NB4 (cell line): ENCODE measurements around the gene FAHD1.

Experiments
- DNase-seq: peaks from one replicate; pipeline ENCODE4 v3.0.0; 2010; ENCODE audit warnings: low read depth
- H3K4me3 ChIP-seq: one replicate; pipeline ENCODE4 v1.5.1; 2011; ENCODE audit warnings: mild to moderate bottlenecking, low read depth, low read length, moderate library complexity
- MYC ChIP-seq: IDR thresholded peaks from 2 replicates; pipeline ENCODE4 v1.6.1; 2011; ENCODE audit warnings: low read depth, low read length
- POLR2A ChIP-seq: IDR thresholded peaks from 2 replicates; pipeline ENCODE4 v1.6.1; 2011; ENCODE audit warnings: mild to moderate bottlenecking; ENCODE audit not compliant: insufficient read length; ENCODE audit errors: extremely low read depth
- TF ChIP-seq, protein P1 (sequence below): IDR thresholded peaks from 2 replicates; pipeline ENCODE4 v1.6.1; 2011; ENCODE audit warnings: low read depth, low read length
- TF ChIP-seq, protein P2 (sequence below): IDR thresholded peaks from one replicate; pipeline ENCODE4 v1.5.1; 2012; ENCODE audit warnings: low read depth, low read length

FAHD1 gene

DNA sequence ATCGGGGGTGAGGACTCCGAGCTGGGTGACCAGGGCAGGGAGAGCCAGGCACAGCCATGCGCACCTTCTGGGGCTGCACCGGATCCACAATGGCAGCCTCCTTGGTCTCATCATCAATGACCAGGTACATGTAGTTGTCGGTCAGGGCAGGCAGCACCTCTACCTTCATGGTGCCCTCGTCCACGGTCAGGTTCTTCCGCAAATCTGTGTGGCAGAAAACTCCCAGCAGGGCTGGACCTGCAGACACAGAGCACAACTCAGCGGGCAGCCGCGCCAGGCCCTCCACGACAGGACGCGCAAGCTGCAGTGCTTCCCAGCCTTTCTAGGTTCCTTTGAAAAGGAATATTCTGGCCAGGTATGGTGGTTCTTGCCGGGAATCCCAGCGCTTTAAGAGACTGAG is 4.2 kb upstream of the FAHD1 start:
- TF ChIP-seq, protein P1, sequence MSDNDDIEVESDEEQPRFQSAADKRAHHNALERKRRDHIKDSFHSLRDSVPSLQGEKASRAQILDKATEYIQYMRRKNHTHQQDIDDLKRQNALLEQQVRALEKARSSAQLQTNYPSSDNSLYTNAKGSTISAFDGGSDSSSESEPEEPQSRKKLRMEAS, result no peak
- TF ChIP-seq, protein P2, sequence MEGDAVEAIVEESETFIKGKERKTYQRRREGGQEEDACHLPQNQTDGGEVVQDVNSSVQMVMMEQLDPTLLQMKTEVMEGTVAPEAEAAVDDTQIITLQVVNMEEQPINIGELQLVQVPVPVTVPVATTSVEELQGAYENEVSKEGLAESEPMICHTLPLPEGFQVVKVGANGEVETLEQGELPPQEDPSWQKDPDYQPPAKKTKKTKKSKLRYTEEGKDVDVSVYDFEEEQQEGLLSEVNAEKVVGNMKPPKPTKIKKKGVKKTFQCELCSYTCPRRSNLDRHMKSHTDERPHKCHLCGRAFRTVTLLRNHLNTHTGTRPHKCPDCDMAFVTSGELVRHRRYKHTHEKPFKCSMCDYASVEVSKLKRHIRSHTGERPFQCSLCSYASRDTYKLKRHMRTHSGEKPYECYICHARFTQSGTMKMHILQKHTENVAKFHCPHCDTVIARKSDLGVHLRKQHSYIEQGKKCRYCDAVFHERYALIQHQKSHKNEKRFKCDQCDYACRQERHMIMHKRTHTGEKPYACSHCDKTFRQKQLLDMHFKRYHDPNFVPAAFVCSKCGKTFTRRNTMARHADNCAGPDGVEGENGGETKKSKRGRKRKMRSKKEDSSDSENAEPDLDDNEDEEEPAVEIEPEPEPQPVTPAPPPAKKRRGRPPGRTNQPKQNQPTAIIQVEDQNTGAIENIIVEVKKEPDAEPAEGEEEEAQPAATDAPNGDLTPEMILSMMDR, result no peak
- no peak for TF ChIP-seq POLR2A
- TF ChIP-seq MYC, result no peak
- no peak overlapping the region for H3K4me3 ChIP-seq
- no peak for DNase-seq

DNA sequence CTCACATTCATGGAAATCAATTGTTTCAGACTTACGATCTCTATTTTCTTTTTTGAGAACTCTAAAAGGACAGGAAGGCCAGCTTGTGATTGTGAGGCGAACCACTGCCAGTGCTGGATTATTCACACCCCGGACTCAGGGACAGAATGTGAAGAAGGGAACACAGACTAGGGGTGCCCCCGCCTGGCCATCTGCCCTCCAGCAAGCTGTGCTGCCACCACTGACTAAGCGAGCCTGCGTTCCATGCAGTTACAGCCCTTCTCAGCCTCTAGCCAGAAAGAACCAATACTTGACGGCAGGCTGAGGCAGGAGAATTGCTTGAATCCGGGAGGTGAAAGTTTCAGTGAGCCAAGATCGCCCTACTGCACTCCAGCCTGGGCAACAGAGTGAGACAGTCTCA is 3.2 kb upstream of the FAHD1 start:
- TF ChIP-seq MYC, result no peak
- TF ChIP-seq, protein P2, result peak; percentile 53
- peak; percentile 83 for DNase-seq
- no peak overlapping the region for H3K4me3 ChIP-seq

DNA sequence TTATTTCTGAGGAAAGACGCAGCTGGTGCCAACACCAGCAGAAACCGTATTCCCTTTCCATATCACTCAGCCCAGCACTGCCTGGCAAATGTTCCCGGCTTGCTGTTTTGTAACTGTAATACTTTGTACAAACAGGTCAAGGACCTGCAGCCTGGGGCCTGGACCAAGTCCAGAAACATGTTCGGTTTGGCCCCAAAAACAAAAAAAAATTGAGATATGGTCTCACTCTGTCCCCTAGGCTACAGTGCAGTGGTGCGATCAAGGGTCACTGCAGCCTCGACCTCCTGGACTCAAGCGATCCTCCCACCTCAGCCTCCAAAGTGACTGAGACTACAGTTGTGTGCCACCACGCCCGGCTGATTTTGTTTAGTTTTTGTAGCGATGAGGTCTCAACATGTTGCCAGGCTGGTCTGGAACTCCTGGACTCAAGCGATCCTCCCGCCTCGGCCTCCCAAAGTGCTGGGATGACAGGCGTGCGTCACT is 1.6 kb upstream of the FAHD1 start:
- no peak for TF ChIP-seq POLR2A
- no peak for TF ChIP-seq MYC
- TF ChIP-seq, protein P2, result no peak
- TF ChIP-seq, protein P1, result no peak
- H3K4me3 ChIP-seq, result peak overlapping the region; percentile 62
- no peak for DNase-seq

DNA sequence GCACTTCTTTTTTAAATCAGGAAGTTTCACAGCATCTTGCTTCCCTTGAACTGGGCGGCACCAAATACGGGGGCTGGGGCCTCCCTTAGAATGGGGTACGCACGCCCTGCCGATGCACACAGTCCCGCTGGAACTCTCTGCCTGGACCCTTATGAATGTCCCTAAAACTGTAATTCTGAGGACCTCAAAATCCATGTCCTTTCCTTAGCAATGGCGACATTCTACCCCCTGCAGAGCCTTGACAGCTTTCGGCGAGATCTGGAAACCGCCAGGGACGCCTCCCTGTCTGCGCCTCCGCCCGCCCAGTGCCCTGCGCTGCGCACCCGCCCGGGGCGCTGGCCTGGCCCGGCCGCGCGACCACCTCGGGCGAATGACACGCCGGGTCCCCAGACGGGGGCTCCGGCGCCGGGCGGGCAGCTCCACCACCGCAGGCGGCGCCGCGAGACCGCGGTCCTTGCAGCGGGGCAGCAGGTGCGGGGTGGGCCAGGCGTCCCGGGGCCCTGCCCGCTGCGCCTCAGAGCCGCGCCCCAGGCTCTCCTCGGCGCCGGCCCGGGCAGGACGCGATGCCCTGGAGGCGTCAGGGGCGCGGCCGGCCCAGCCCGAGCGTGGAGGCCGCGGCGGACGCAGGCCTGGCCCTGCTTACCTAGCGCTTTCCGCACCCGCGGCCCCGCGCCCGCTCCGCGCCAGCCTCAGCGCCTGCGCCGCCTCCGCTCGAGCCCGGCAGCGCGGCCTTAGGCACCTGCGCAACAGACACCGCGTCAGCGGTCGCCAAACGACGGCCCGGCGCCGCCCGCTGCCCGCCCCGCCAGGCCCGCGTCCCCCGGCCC is 929 bp upstream of the FAHD1 start:
- TF ChIP-seq, protein P1, result peak; percentile 48
- TF ChIP-seq, protein P2, result no peak
- TF ChIP-seq MYC (no peak), POLR2A (no peak)
- peak overlapping the region; percentile 62 for H3K4me3 ChIP-seq
- DNase-seq, result peak; percentile 80

DNA sequence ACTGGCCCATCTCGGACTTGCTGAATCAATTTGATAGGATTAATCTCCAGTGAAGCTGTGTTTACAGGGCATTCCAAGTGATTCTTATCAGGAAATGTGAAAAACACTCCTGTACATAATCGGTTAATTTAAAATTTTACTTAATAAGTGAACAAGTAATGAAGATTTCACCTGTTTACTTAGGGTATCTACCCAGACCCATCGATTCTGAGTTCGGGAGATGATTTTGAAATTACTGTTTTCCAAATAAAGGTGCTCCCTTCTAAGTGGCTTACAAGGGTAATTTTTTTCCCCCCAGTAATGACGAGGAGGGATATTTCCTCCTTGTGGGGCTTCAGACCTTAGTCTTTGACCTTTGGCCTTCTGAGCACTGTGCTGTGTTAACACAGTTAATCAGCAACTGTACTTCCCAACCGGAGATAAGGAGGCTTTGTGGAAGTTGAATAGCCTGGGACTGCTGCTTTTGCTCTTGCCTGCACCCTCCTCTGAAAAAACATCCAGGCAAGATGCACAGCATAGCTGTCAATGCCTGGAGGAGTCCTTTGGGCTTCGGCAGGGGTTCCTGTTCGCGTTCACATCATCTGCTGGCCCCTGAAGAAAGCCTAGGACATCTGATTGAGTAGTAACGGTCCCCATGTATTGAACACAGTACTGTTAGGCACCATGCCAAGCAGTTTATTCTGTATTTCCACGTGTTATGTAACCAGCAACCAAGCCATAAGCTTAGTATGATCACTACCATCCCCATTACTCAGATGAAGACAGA is 1.8 kb downstream of the FAHD1 start:
- TF ChIP-seq, protein P2, result no peak
- TF ChIP-seq MYC (no peak), POLR2A (no peak)
- TF ChIP-seq, protein P1, result no peak
- DNase-seq, result no peak
- peak overlapping the region; percentile 96 for H3K4me3 ChIP-seq
